Measurements from ENCODE around the gene EIF3K. TPM values are rescaled to one million over a fixed set of nuclear protein-coding genes. Genes with fewer than 3 reads are reported as not detected.

The EIF3K gene
- polyA plus RNA-seq, 1 donor, result 290 TPM

DNA sequence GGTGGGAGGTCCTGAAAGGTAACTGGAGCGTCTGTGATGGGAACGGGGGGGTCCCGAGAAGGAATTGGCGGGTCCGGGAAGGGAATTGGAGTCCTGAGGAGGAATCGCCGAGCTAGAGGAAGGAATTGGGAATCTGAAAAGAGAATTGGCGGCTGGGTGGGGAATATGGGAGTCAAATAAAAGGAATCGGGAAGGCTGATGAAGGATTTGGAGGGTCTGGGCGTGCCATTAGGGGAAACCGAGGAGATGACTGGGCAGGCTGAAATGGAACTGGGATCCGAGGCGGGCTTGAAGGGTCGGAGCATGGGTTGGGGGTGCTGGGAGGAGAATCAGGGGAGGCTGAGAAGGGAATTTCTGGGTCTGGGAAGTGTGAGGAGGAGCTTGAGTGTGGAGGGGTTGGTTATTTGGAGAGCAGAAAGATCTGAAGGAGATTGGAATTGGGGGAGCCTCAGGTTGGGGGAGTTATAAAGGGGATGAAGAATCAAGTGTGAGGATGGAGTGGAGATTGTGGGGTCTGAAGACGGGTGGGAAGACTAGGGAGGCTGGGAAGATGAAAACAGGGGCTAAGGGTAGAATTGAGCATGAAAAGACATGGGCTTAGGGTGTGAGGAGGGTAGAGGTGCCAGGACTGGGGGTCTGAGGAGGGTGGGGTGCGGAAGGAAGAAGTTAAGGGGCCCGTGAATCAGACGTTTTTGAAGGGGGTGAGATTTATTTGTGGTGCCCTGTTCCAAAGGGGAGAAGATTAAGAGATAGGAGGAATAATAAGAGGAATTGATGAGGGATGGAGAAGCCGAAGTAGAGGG, 29.2 kb downstream of the EIF3K start:
- 0% methylated on average over 11 of the region's 19 CpGs for whole genome bisulfite sequencing (ENCODE audit: insufficient coverage, low lambda C conversion rate)
- H3K4me3 ChIP-seq (ENCODE audit: low read length), result peak overlapping the region; percentile 96

DNA sequence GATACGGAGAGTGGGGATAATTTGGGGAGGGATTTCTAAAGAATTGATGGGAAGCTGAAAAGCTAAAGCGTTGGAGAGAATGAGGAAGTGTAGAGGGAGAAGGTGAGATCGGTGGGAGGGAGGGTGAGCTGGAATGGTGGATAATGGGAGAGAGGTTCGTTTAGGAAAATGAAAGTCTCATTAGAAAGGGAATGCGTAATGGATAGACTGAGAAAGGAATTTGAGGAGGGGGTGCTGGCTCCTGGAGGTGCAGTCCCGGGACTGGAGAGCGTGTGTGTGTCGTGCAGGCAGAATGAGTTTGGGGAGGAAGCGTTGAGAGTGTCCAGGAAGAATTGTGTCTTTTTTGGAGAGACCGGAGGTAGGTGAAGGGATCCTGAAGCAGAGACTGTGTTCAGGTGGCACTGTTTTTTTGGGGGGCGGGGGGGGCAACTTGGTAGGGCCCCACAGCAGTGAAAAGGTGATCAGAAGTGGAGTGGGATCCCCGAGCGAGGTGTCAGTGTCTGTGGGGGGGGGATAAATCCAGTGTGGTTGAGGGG, 29.8 kb downstream of the EIF3K start:
- peak overlapping the region; percentile 96 for H3K4me3 ChIP-seq (ENCODE audit: low read length)
- no peaks in the 10 kb centered on the region for H3K27me3 ChIP-seq (ENCODE audit: control insufficient read depth, insufficient read depth, low read length)
- H3K27ac ChIP-seq (ENCODE audit: low read length), result peak overlapping the region; percentile 95
- H3K4me1 ChIP-seq (ENCODE audit: control insufficient read depth, insufficient read depth, low read length), result peaks cover 25% of the 10 kb centered on the region
- H3K36me3 ChIP-seq (ENCODE audit: control insufficient read depth, insufficient read depth, low read length), result peaks cover 4% of the 10 kb centered on the region
- WGBS (ENCODE audit: insufficient coverage, low lambda C conversion rate), result 0% methylated on average over 4 of the region's 13 CpGs
- no peak for DNase-seq
- no peaks in the 10 kb centered on the region for H3K9me3 ChIP-seq (ENCODE audit: control insufficient read depth, low read depth, low read length)

More for the DNA sequence above, 29.2 kb downstream of the EIF3K start:
- Histone ChIP-seq H3K27me3 (ENCODE audit: control insufficient read depth, insufficient read depth, low read length) (no peaks in the 10 kb centered on the region), H3K36me3 (ENCODE audit: control insufficient read depth, insufficient read depth, low read length) (peaks cover 4% of the 10 kb centered on the region), H3K4me1 (ENCODE audit: control insufficient read depth, insufficient read depth, low read length) (peaks cover 21% of the 10 kb centered on the region), H3K9me3 (ENCODE audit: control insufficient read depth, low read depth, low read length) (no peaks in the 10 kb centered on the region), H3K27ac (ENCODE audit: low read length) (peak overlapping the region; percentile 95)
- peak in 1 of 2 donors; percentile 33 for DNase-seq

DNA sequence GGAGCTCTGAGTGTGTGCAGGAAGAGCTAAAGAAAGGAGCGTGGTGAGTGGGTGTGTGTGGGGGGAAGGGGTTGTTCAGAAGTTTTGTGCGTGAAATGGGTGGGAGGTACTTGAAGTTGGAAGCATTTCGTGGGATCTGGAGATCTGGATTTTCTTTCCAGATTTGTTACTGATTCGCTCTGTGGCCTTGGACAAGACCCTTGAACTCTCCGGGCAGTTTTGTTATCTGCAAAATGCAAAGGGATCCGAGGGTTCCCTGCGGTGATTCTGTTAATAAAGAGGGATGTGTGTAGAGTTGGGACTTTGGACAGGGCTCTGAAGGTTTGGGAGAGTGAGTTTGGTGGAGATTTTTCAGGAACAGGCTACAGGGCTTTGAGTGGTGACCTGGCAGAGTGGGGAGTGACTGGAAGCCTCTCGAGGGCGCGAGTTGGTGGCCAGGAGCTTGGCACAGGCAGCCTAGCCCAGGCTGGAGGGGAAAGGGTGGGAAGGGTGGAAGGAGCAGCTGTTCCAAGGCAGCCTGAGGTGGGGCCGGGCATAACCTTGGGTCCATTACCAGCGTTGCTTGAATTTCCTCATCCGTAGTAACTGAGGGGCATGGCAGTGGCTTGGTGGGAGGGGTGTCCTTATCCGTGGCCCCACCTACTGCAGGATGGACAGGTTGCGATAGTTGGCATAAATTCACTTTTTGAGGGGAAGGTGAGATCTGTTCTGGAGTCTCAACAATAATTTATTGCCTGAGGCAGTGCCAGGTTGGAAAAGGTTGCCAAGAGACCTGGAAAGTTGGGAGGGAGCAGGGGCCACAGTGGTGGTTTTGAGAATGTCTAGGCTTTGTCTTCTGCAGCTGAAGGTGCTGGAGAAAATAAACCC, 30.6 kb downstream of the EIF3K start:
- WGBS (ENCODE audit: insufficient coverage, low lambda C conversion rate), result 0% methylated on average over 2 of the region's 15 CpGs
- H3K4me1 ChIP-seq (ENCODE audit: control insufficient read depth, insufficient read depth, low read length), result peaks cover 32% of the 10 kb centered on the region

DNA sequence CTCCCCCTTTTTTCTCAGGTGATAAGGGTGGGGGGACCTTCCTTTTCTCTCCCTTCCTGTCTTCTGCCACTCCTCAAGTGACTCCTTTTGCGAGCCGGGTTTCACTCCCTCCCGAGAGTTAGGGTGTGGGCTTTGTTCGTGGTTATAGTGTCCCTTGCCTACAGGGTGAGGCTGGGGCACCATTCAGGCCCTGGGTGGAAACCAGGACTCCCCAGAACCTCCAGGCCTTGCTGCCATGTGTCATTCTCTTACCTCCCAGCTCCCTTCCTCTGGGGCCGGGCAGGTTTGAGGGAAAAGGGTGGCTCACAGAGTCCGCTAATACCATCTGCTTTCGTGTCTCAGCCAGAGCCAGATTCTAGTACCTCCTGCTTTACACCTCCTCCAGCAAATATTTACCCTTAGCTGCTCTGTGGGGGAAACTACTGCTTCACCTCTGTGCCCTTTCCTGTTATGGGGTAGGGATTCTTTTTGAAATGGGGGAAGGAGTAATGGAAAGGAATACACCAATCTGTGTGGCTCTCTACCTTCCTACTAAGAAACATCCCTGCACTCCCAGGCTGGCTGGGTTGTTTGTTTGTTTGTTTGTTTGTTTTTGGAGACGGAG, 31.3 kb downstream of the EIF3K start:
- peaks cover 36% of the 10 kb centered on the region for H3K4me1 ChIP-seq (ENCODE audit: control insufficient read depth, insufficient read depth, low read length)
- no CpG with 5 or more reads among the region's 8 CpGs for WGBS (ENCODE audit: insufficient coverage, low lambda C conversion rate)
- H3K4me3 ChIP-seq (ENCODE audit: low read length), result peak overlapping the region; percentile 96
- peaks cover 13% of the 10 kb centered on the region for H3K36me3 ChIP-seq (ENCODE audit: control insufficient read depth, insufficient read depth, low read length)
- no peaks in the 10 kb centered on the region for H3K9me3 ChIP-seq (ENCODE audit: control insufficient read depth, low read depth, low read length)
- peak in 1 of 2 donors; percentile 78 for DNase-seq
- H3K27me3 ChIP-seq (ENCODE audit: control insufficient read depth, insufficient read depth, low read length), result no peaks in the 10 kb centered on the region
- H3K27ac ChIP-seq (ENCODE audit: low read length), result peak overlapping the region; percentile 95

More for the DNA sequence above, 30.6 kb downstream of the EIF3K start:
- no peaks in the 10 kb centered on the region for H3K9me3 ChIP-seq (ENCODE audit: control insufficient read depth, low read depth, low read length)
- DNase-seq, result peak; percentile 73 to 86
- peak overlapping the region; percentile 96 for H3K4me3 ChIP-seq (ENCODE audit: low read length)
- H3K27ac ChIP-seq (ENCODE audit: low read length), result peak overlapping the region; percentile 95
- H3K36me3 ChIP-seq (ENCODE audit: control insufficient read depth, insufficient read depth, low read length), result peaks cover 10% of the 10 kb centered on the region
- no peaks in the 10 kb centered on the region for H3K27me3 ChIP-seq (ENCODE audit: control insufficient read depth, insufficient read depth, low read length)

DNA sequence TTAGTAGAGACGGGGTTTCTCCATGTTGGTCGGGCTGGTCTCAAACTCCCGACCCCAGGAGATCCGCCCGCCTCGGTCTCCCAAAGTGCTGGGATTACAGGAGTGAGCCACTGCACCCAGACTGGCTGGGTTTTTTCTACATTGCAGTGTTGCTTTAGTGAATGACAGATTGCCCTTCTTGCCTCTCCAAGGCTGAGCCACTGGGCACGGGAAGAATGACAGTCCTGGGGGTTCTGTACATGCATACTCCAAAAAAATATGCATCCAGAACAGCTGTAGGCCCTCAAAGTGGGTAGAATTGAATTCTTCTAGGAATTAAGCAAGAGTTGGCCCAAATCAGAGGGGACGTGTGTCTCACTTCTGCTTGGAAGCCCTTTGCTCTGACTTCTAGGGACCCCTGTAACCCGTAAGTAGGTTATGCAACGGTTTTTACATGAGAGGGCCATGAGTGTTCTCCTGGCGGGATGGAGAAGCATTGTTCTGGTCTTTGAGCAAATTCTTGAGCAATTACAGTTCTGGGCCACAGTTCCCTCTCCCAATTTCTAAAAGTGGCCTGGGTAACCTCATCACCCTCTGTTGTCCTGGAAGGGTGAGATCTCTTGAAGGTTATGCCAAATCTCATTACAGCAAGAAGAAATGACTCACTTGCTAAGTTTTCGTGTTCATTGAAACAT, 32.1 kb downstream of the EIF3K start:
- DNase-seq, result peak in 1 of 2 donors; percentile 51
- Histone ChIP-seq H3K27me3 (ENCODE audit: control insufficient read depth, insufficient read depth, low read length) (no peaks in the 10 kb centered on the region), H3K4me3 (ENCODE audit: low read length) (peak overlapping the region; percentile 96), H3K36me3 (ENCODE audit: control insufficient read depth, insufficient read depth, low read length) (peaks cover 15% of the 10 kb centered on the region), H3K27ac (ENCODE audit: low read length) (peak overlapping the region; percentile 95), H3K9me3 (ENCODE audit: control insufficient read depth, low read depth, low read length) (no peaks in the 10 kb centered on the region), H3K4me1 (ENCODE audit: control insufficient read depth, insufficient read depth, low read length) (peaks cover 44% of the 10 kb centered on the region)
- no CpG with 5 or more reads among the region's 12 CpGs for WGBS (ENCODE audit: insufficient coverage, low lambda C conversion rate)

DNA sequence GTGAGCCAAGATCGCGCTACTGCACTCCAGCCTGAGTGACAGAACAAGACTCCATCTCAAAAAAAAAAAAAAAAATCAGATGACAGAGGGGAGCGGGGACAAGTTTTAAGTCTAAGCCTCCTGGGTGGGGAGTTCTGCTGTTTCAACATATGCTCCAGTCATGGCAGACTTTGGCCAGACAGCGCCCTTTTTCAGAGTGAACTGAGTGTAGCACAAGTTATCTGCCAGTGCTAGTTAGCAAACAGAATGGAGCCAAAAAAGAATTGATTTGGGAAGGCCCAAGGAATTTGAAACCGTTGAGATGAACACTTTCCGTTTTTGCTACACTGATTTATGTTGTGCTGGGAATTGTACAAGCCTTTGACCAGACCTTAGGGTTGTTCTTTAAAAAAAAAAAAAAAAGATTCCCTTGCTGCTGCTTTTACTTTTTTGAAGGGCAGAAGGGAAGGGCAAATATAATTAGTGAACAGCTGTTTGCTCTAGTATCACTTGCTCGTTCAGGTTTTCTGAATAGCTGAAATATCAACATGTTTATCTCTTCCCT, 34.1 kb downstream of the EIF3K start:
- peak; percentile 87 to 94 for DNase-seq
- WGBS (ENCODE audit: insufficient coverage, low lambda C conversion rate), result 0% methylated on average over 3 of the region's 7 CpGs
- no peaks in the 10 kb centered on the region for H3K9me3 ChIP-seq (ENCODE audit: control insufficient read depth, low read depth, low read length)
- peak overlapping the region; percentile 95 for H3K27ac ChIP-seq (ENCODE audit: low read length)
- H3K4me1 ChIP-seq (ENCODE audit: control insufficient read depth, insufficient read depth, low read length), result peaks cover 62% of the 10 kb centered on the region
- H3K27me3 ChIP-seq (ENCODE audit: control insufficient read depth, insufficient read depth, low read length), result no peaks in the 10 kb centered on the region
- peak overlapping the region; percentile 1 for H3K4me3 ChIP-seq (ENCODE audit: low read length)
- peaks cover 30% of the 10 kb centered on the region for H3K36me3 ChIP-seq (ENCODE audit: control insufficient read depth, insufficient read depth, low read length)

DNA sequence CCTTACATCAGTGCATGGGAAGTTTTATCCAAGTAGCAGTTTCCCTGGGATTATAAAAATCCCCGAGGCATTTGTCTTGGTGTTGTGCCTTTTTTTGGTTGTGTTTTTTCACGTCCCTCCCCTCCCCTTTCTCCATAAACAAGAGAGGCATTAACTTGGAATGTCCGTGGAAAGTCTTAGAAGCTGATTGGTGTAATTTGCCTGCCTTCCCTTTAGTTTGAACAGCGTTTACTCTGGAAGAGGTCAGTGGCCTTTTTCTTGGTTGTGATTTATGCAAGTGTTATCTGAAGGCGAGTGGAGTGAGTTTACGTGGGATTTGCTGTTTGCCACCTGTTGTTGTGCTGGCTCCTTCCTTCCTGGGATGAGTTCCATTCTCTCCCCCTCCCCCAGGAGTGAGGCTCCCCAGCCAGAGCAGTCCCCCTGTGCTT, 35.7 kb downstream of the EIF3K start:
- Histone ChIP-seq H3K36me3 (ENCODE audit: control insufficient read depth, insufficient read depth, low read length) (peaks cover 35% of the 10 kb centered on the region), H3K27me3 (ENCODE audit: control insufficient read depth, insufficient read depth, low read length) (no peaks in the 10 kb centered on the region), H3K27ac (ENCODE audit: low read length) (peak overlapping the region; percentile 95), H3K4me1 (ENCODE audit: control insufficient read depth, insufficient read depth, low read length) (peaks cover 77% of the 10 kb centered on the region), H3K9me3 (ENCODE audit: control insufficient read depth, low read depth, low read length) (no peaks in the 10 kb centered on the region), H3K4me3 (ENCODE audit: low read length) (no peak overlapping the region)
- no CpG with 5 or more reads among the region's 6 CpGs for WGBS (ENCODE audit: insufficient coverage, low lambda C conversion rate)
- peak in 1 of 2 donors; percentile 62 for DNase-seq

DNA sequence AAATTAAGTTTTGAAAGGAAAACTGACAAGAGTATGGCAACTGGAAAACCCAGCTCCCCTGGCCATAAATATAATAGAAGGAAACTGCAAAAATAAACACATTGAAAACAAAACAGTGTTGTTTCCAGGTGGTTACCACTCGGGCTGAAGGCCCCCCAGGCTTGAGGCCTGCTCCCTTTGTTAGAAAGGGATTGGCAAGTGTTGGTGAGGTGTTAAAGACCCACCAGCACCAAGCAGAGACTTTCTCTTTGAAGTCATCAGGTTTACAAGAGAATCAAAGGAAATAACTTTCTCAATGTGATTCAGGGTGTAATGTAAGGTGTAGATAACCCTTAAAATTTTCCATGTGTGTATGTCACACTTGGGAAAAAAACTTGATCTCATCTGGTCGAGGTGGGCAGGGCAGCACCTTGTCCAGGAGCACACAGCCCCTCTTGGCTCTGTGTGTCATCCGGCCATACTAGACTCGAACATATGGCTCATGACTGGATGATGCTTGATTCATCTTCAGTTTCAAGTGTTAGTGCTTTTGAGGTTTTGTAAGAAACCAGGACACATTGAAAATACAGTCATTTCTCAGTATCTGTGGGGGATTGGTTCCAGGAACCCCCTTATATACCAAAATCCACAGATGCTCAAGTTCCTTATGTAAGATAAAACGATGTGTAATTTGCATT, 36.3 kb downstream of the EIF3K start:
- Histone ChIP-seq H3K27me3 (ENCODE audit: control insufficient read depth, insufficient read depth, low read length) (no peaks in the 10 kb centered on the region), H3K4me1 (ENCODE audit: control insufficient read depth, insufficient read depth, low read length) (peaks cover 84% of the 10 kb centered on the region), H3K27ac (ENCODE audit: low read length) (peak overlapping the region; percentile 95), H3K4me3 (ENCODE audit: low read length) (no peak overlapping the region), H3K9me3 (ENCODE audit: control insufficient read depth, low read depth, low read length) (no peaks in the 10 kb centered on the region), H3K36me3 (ENCODE audit: control insufficient read depth, insufficient read depth, low read length) (peaks cover 35% of the 10 kb centered on the region)
- peak in 1 of 2 donors; percentile 30 for DNase-seq
- no CpG with 5 or more reads among the region's 5 CpGs for WGBS (ENCODE audit: insufficient coverage, low lambda C conversion rate)
